Pancreas (tissue), 10 donors: ENCODE results near the gene CRADD. TPM values are rescaled to one million over a fixed set of nuclear protein-coding genes. Genes with fewer than 3 reads are reported as not detected.

Experiments used
- ATAC-seq, 4 donors: fragments of 200-7000 bp; cut with Tn5 transposase; one replicate each; pipeline versions ENCODE4 v1.8.0 to v1.9.1; 2020; ENCODE audit warnings: mild to moderate bottlenecking in 4 of 4, moderate library complexity in 4 of 4
- DNase-seq, 6 donors: peaks; one replicate each; pipeline ENCODE4 v3.0.0-alpha.2; 2020
- FAIRE-seq: peaks from 2 replicates; lab custom pipeline; 2012; peaks lifted over from hg19 to GRCh38; lab: Jason Lieb, UNC
- H3K27ac ChIP-seq, 4 donors: fragments of 200-600 bp; sonication (generic); 1 replicate in 3 of 4; 2 replicates in 1 of 4; pipeline versions ENCODE4 v1.5.0 to v1.8.0; 2020
- H3K27me3 ChIP-seq, 4 donors: fragments of 200-600 bp; one replicate each; pipeline ENCODE4 v1.8.0; 2021
- H3K36me3 ChIP-seq, 3 donors: fragments of 200-600 bp; sonication (generic) in 1 of 3; one replicate each; pipeline versions ENCODE4 v1.5.0 to v1.8.0; 2020 to 2021
- H3K4me1 ChIP-seq, 3 donors: fragments of 200-600 bp; one replicate each; pipeline ENCODE4 v1.8.0; 2021
- H3K4me3 ChIP-seq, 4 donors: fragments of 200-600 bp; sonication (generic) in 2 of 4; one replicate each; pipeline versions ENCODE4 v1.5.0 to v1.8.0; 2020 to 2021
- H3K9me3 ChIP-seq, 4 donors: fragments of 200-600 bp; one replicate each; pipeline ENCODE4 v1.8.0; 2021
- CTCF ChIP-seq, 4 donors: fragments of 200-600 bp; sonication (generic) in 3 of 4; IDR thresholded peaks; one replicate each; pipeline versions ENCODE4 v1.5.0 to v1.8.0; 2021; ENCODE audit warnings: antibody characterized with exemption in 4 of 4
- WGBS, 2 donors: extraction: QIAGEN DNeasy Blood & Tissue Kit; methylation state at CpG; one replicate each; pipeline ENCODE4 v1.1.7; 2013; 5-methylcytosine and 5-hydroxymethylcytosine counted together
- intact Hi-C, 3 donors: fragments of 100-400 bp; cut with DNase I; formaldehyde crosslinking; loops; one replicate each; pipeline versions ENCODE4 v1.11.1 to v1.14.2; 2022
- polyA plus RNA-seq, 2 donors: library from polyadenylated mRNA; stranded (reverse); fragments of 200-250 nt; gene quantifications; one replicate each; pipeline ENCODE4 v1.2.3, GENCODE V29; 2013
- total RNA-seq, 6 donors: library from RNA; stranded (reverse); fragmentation: NEBNext Ultra II Directional in 4 of 6; extraction: Animal tissue kit (Norgen Biotek cat#: 25700) in 4 of 6; gene quantifications; one replicate each; pipeline versions ENCODE4 v1.2.1 to v1.2.4, GENCODE V29; 2021 to 2023
- donor health status: healthy with polysubstance abuse.
- donor health status: DM: no; HTN: no; CAD: no; lungs with moderate emphysema.
- donor health status: DM: no; HTN: no; CAD: no.
- donor health status: control.
- donor health status: control.
- donor health status: Bipolar disorder and iron deficiency.
- donor health status: DM: yes; HTN: yes; CAD: no.
- donor health status: DM: no; HTN: no; CAD: no.
- donor health status: DM: no; HTN: no; CAD: no.
- donor health status: DM: yes; HTN: yes; CAD: no.

Gene CRADD
- total and polyA plus RNA-seq, 8 donors = 5.3 to 12.3 (median 9.2) TPM

- WGBS, 2 donors = 95 to 98% methylated on average over 3 of the region's 3 CpGs
Measured at GRCh38 chr12:93760275-93760875, 83.2 kb downstream of the CRADD start.

GRCh38 chr12:93762059-93762719 is 85.0 kb downstream of the CRADD start:
- DNase-seq = no peak
- no peak for ATAC-seq
- FAIRE-seq = no peak
- H3K9me3 ChIP-seq = no peaks in the 10 kb centered on the region
- H3K27ac ChIP-seq = no peak overlapping the region
- WGBS, 2 donors = 75 to 78% methylated on average over 3 of the region's 3 CpGs
- intact Hi-C loops = no loop called here
- no peak for TF ChIP-seq CTCF (IDR thresholded peaks at IDR 0.05)
- H3K4me3 ChIP-seq = no peak overlapping the region
- peaks cover 8 to 22% (median 20%) of the 10 kb centered on the region in 3 donors for H3K4me1 ChIP-seq
- no peaks in the 10 kb centered on the region for H3K36me3 ChIP-seq
- H3K27me3 ChIP-seq = no peaks in the 10 kb centered on the region

More at GRCh38 chr12:93760275-93760875, 83.2 kb downstream of the CRADD start:
- H3K27me3 ChIP-seq = no peaks in the 10 kb centered on the region
- H3K27ac ChIP-seq = no peak overlapping the region
- peaks cover 8 to 18% (median 17%) of the 10 kb centered on the region in 3 donors for H3K4me1 ChIP-seq
- H3K4me3 ChIP-seq = no peak overlapping the region
- no peak for TF ChIP-seq CTCF (IDR thresholded peaks at IDR 0.05)
- intact Hi-C loops = no loop called here
- DNase-seq = no peak
- no peaks in the 10 kb centered on the region for H3K36me3 ChIP-seq
- no peak for FAIRE-seq
- ATAC-seq = no peak
- H3K9me3 ChIP-seq = no peaks in the 10 kb centered on the region

DNA sequence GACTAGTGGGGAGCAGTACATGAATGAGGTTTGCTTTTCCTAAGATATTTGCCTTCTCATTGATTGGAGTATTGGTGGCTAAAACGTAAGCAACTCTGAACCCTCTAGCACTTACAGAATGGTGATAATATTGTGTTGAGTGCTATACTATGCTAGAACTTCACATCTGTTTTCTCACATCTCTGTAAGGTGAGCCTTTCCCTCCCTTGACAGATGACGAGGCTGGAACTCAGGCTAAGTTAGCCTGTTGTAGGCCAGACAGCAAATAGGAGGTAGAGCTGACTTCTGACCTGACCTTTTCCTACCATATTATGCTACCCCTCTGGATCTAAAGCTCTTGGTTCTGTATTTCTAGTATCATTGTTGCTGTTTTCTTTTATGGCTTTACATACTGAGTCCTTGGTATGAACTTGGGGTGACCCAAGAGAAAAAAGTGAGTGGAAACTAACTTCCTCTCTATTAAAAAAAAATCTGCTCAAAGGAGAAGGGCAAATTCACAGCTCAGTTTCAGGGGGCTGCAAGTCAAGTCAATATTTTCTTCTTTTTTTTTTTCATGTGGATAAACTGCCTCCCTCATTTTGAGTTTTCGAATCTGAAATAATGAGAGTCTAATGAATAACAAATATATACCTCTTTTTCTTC is 85.9 kb downstream of the CRADD start:
- H3K9me3 ChIP-seq = no peaks in the 10 kb centered on the region
- no peak overlapping the region for H3K4me3 ChIP-seq
- no peaks in the 10 kb centered on the region for H3K27me3 ChIP-seq
- DNase-seq = no peak
- no peaks in the 10 kb centered on the region for H3K36me3 ChIP-seq
- intact Hi-C loops = no loop called here
- ATAC-seq = no peak
- no peak overlapping the region for H3K27ac ChIP-seq
- H3K4me1 ChIP-seq = peaks cover 15 to 22% (median 20%) of the 10 kb centered on the region in 3 donors
- no peak for TF ChIP-seq CTCF (IDR thresholded peaks at IDR 0.05)
- WGBS, 2 donors = 91 to 96% methylated on average over 3 of the region's 3 CpGs
- no peak for FAIRE-seq

DNA sequence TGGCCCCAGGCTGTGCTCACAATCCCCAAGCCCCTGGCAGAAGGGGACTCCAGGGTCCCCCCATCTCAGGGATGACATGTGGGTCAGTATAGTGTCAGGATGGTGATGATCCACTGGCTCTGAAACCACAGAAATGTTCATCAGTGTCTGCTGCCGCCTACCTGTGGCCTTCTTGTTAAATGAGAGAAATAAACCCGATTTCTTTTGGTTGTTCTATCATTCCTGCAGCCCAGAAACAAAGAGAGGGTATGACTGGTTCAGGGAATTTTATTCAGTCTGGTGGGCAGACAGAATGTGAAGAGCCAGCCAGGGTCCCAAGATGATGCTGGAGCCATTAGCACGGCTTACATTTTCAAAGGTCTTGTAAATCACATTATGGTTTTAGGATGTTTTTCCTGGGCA is 86.6 kb downstream of the CRADD start:
- Histone ChIP-seq H3K4me1 (peaks cover 16 to 20% (median 19%) of the 10 kb centered on the region in 3 donors), H3K27ac (no peak overlapping the region), H3K4me3 (no peak overlapping the region), H3K9me3 (no peaks in the 10 kb centered on the region), H3K36me3 (no peaks in the 10 kb centered on the region), H3K27me3 (no peaks in the 10 kb centered on the region)
- ATAC-seq = no peak
- DNase-seq = no peak
- intact Hi-C loops = no loop called here
- WGBS, 2 donors = 89 to 94% methylated on average over 3 of the region's 3 CpGs
- no peak for TF ChIP-seq CTCF (IDR thresholded peaks at IDR 0.05)
- no peak for FAIRE-seq
